Left ventricle myocardium inferior (tissue), 1 donor: ENCODE measurements around the gene PRRC2A. TPM values are rescaled to one million over a fixed set of nuclear protein-coding genes. Genes with fewer than 3 reads are reported as not detected.

Experiments used
- DNase-seq: peaks from one replicate; pipeline ENCODE4 v3.0.0-alpha.2; 2020
- H3K27ac ChIP-seq: fragments of 200-600 bp; replicated peaks from 2 replicates; pipeline ENCODE4 v1.8.0; 2021
- H3K27me3 ChIP-seq: fragments of 200-600 bp; 2 replicates; pipeline ENCODE4 v1.8.0; 2021; ENCODE audit warnings: low read depth
- H3K36me3 ChIP-seq: fragments of 200-600 bp; 2 replicates; pipeline ENCODE4 v1.8.0; 2021
- H3K4me1 ChIP-seq: fragments of 200-600 bp; 2 replicates; pipeline ENCODE4 v1.8.0; 2021
- H3K4me3 ChIP-seq: fragments of 200-600 bp; 2 replicates; pipeline ENCODE4 v1.8.0; 2021; ENCODE audit warnings: mild to moderate bottlenecking, moderate library complexity
- H3K9me3 ChIP-seq: fragments of 200-600 bp; replicated peaks from 2 replicates; pipeline ENCODE4 v1.8.0; 2021
- CTCF ChIP-seq: fragments of 200-600 bp; IDR thresholded peaks from 2 replicates; pipeline ENCODE4 v1.8.0; 2021; ENCODE audit warnings: antibody characterized with exemption, mild to moderate bottlenecking, borderline replicate concordance
- intact Hi-C: fragments of 100-400 bp; cut with micrococcal nuclease; formaldehyde crosslinking; loops from one replicate; pipeline ENCODE4 v1.11.0; 2022
- total RNA-seq: library from RNA; stranded (reverse); fragmentation: NEBNext Ultra II Directional; extraction: Animal tissue kit (Norgen Biotek cat#: 25700); gene quantifications from one replicate; pipeline ENCODE4 v1.2.1, GENCODE V29; 2021
- donor health status: DM: no; HTN: yes; CAD: no; lungs with severe emphysema.

The PRRC2A gene
- total RNA-seq, 1 donor from 2014 or later = 82.4 TPM

GRCh38 chr6:31631681-31632278 lies 11.3 kb downstream of the PRRC2A start:
- no peak for TF ChIP-seq CTCF
- no peaks in the 10 kb centered on the region for H3K4me1 ChIP-seq
- intact Hi-C loops = no loop called here
- no peaks in the 10 kb centered on the region for H3K27me3 ChIP-seq
- H3K27ac ChIP-seq = no peak overlapping the region
- no peak overlapping the region for H3K4me3 ChIP-seq
- H3K36me3 ChIP-seq = peaks cover 100% of the 10 kb centered on the region
- DNase-seq = no peak
- no peaks in the 10 kb centered on the region for H3K9me3 ChIP-seq

GRCh38 chr6:31632279-31632946 lies 11.9 kb downstream of the PRRC2A start:
- intact Hi-C loops = no loop called here
- H3K27me3 ChIP-seq = no peaks in the 10 kb centered on the region
- no peaks in the 10 kb centered on the region for H3K9me3 ChIP-seq
- no peak for DNase-seq
- no peak overlapping the region for H3K4me3 ChIP-seq
- H3K36me3 ChIP-seq = peaks cover 100% of the 10 kb centered on the region
- no peak overlapping the region for H3K27ac ChIP-seq
- H3K4me1 ChIP-seq = no peaks in the 10 kb centered on the region
- TF ChIP-seq CTCF = no peak

GRCh38 chr6:31633447-31633846 lies 12.9 kb downstream of the PRRC2A start:
- DNase-seq = no peak
- intact Hi-C loops = no loop called here
- TF ChIP-seq CTCF = no peak
- Histone ChIP-seq H3K9me3 (no peaks in the 10 kb centered on the region), H3K27me3 (no peaks in the 10 kb centered on the region), H3K4me3 (no peak overlapping the region), H3K4me1 (no peaks in the 10 kb centered on the region), H3K27ac (no peak overlapping the region), H3K36me3 (peaks cover 98% of the 10 kb centered on the region)

- no peak for TF ChIP-seq CTCF
- intact Hi-C loops = no loop called here
- DNase-seq = no peak
- Histone ChIP-seq H3K4me1 (no peaks in the 10 kb centered on the region), H3K27me3 (no peaks in the 10 kb centered on the region), H3K9me3 (no peaks in the 10 kb centered on the region), H3K4me3 (no peak overlapping the region), H3K27ac (no peak overlapping the region), H3K36me3 (peaks cover 98% of the 10 kb centered on the region)
These were observed 13.6 kb downstream of the PRRC2A start for GRCh38 chr6:31634131-31634530.

GRCh38 chr6:31634969-31635575 lies 14.6 kb downstream of the PRRC2A start:
- H3K27ac ChIP-seq = no peak overlapping the region
- TF ChIP-seq CTCF = no peak
- H3K4me1 ChIP-seq = no peaks in the 10 kb centered on the region
- H3K4me3 ChIP-seq = no peak overlapping the region
- no peaks in the 10 kb centered on the region for H3K27me3 ChIP-seq
- peaks cover 98% of the 10 kb centered on the region for H3K36me3 ChIP-seq
- H3K9me3 ChIP-seq = no peaks in the 10 kb centered on the region
- no peak for DNase-seq
- intact Hi-C loops = no loop called here
